ENCODE data around the gene SDK1.
A peak's percentile ranks its signal among the peaks of the same experiment; 100 is the strongest.

Gene SDK1

DNA sequence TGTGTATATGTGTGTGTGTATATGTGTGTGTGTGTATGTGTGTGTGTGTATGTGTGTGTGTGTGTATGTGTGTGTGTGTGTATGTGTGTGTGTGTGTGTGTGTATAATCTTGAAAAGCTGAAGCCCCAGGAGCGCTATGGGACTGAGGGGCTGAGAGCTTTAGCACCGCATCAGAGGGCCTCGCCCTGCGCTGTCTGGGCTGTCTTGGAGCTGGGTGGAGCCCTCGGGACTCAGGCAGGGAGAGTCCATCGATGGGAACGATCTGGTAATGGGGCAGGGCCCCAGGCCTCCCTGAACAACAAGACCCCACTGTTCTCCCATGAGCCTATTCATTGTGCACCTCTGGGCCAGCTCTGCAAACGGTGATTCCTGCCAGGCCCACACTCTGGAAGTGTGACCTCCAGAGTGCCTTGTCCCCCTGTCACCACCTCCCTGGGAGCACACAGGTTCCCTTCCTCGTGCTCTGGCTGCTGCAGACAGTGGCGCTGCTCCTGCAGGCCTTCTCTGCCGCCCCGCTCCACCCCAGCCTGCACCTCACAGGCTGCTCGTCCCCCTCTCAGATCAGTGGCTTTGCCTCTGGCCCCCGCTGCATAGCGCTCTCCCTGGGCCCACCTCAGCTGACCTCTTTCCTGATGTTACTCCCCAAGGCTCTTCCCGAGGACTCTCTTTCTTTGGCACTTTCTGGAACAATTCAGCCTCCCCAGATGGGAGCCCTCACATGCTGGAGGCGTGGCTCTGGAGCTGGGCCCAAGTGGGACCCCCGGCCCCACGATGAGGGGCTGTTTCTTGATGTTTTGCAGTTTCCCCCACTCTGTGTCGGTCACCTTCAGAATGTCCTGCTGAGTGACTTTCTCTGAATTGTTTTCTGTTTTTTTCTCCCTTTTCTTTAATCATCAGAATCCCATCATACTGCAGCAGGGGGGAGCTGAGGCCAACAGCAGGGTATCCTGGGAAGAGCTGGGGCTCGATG, 838.9 kb downstream of the SDK1 start:
- Histone ChIP-seq H2AFZ (ENCODE audit: low read length) (peak overlapping the region; percentile 58), H3K36me3 (replicated peaks in 1 of 2; ENCODE audit: control insufficient read depth in 2 of 2, insufficient read depth in 2 of 2, low read length in 2 of 2) (no peaks in the 10 kb centered on the region), H2BK12ac (ENCODE audit: low read length) (no peak overlapping the region), H3K4me1 (ENCODE audit: control insufficient read depth in 2 of 2, insufficient read depth in 1 of 2, low read depth in 1 of 2, low read length in 2 of 2) (peaks cover 12 to 45% of the 10 kb centered on the region in 2 donors), H3K18ac (ENCODE audit: low read length) (peak overlapping the region; percentile 74), H2BK120ac (ENCODE audit: low read depth, low read length) (peak overlapping the region; percentile 16), H3K9ac (ENCODE audit: low read depth, low read length, poor library complexity) (peak overlapping the region; percentile 30), H3K27ac (replicated peaks; ENCODE audit: low read length) (no peak overlapping the region), H2AK5ac (ENCODE audit: low read depth, low read length) (no peak overlapping the region), H2BK5ac (ENCODE audit: low read length) (peak overlapping the region; percentile 83), H3K79me1 (ENCODE audit: low read depth, low read length) (no peaks in the 10 kb centered on the region), H4K8ac (ENCODE audit: low read depth, low read length) (no peak overlapping the region), H4K91ac (ENCODE audit: low read depth, low read length, poor library complexity) (no peak overlapping the region), H3K4me3 (ENCODE audit: low read length in 2 of 2) (no peak overlapping the region), H3K27me3 (ENCODE audit: control insufficient read depth in 3 of 3, insufficient read depth in 3 of 3, low read depth in 1 of 3, low read length in 3 of 3) (no peaks in the 10 kb centered on the region), H3K4ac (ENCODE audit: low read length) (peak overlapping the region; percentile 58), H2BK15ac (ENCODE audit: low read length) (no peak overlapping the region), H3K4me2 (ENCODE audit: insufficient read depth, low read length, poor library complexity, severe bottlenecking) (no peak overlapping the region), H3K23ac (ENCODE audit: low read depth, low read length, poor library complexity) (no peak overlapping the region), H3K14ac (ENCODE audit: low read length) (no peak overlapping the region), H3K9me3 (replicated peaks in 1 of 2; ENCODE audit: control insufficient read depth in 2 of 2, insufficient read depth in 1 of 2, low read depth in 1 of 2, low read length in 2 of 2) (no peaks in the 10 kb centered on the region)
- WGBS, 2 donors (ENCODE audit: extremely low coverage in 2 of 2, insufficient read length in 2 of 2, insufficient replicate concordance in 1 of 2): no CpG with 5 or more reads among the region's 21 CpGs
- DNase-seq (ENCODE audit: low spot score): no peak

- Histone ChIP-seq H3K9ac (ENCODE audit: low read depth, low read length, poor library complexity) (no peak overlapping the region), H3K9me3 (replicated peaks in 1 of 2; ENCODE audit: control insufficient read depth in 2 of 2, insufficient read depth in 1 of 2, low read depth in 1 of 2, low read length in 2 of 2) (no peaks in the 10 kb centered on the region), H2AK5ac (ENCODE audit: low read depth, low read length) (no peak overlapping the region), H3K4ac (ENCODE audit: low read length) (no peak overlapping the region), H3K27me3 (ENCODE audit: control insufficient read depth in 3 of 3, insufficient read depth in 3 of 3, low read depth in 1 of 3, low read length in 3 of 3) (no peaks in the 10 kb centered on the region), H4K91ac (ENCODE audit: low read depth, low read length, poor library complexity) (no peak overlapping the region), H3K27ac (replicated peaks; ENCODE audit: low read length) (no peak overlapping the region), H3K14ac (ENCODE audit: low read length) (no peak overlapping the region), H3K4me2 (ENCODE audit: insufficient read depth, low read length, poor library complexity, severe bottlenecking) (no peak overlapping the region), H3K4me3 (ENCODE audit: low read length in 2 of 2) (no peak overlapping the region), H2BK5ac (ENCODE audit: low read length) (no peak overlapping the region), H3K79me1 (ENCODE audit: low read depth, low read length) (no peaks in the 10 kb centered on the region), H3K36me3 (replicated peaks in 1 of 2; ENCODE audit: control insufficient read depth in 2 of 2, insufficient read depth in 2 of 2, low read length in 2 of 2) (no peaks in the 10 kb centered on the region), H2AFZ (ENCODE audit: low read length) (no peak overlapping the region), H3K4me1 (ENCODE audit: control insufficient read depth in 2 of 2, insufficient read depth in 1 of 2, low read depth in 1 of 2, low read length in 2 of 2) (peaks cover 17 to 49% of the 10 kb centered on the region in 2 donors), H3K23ac (ENCODE audit: low read depth, low read length, poor library complexity) (no peak overlapping the region), H2BK12ac (ENCODE audit: low read length) (no peak overlapping the region), H2BK15ac (ENCODE audit: low read length) (no peak overlapping the region), H4K8ac (ENCODE audit: low read depth, low read length) (no peak overlapping the region), H2BK120ac (ENCODE audit: low read depth, low read length) (no peak overlapping the region), H3K18ac (ENCODE audit: low read length) (peak overlapping the region; percentile 62)
- no peak for DNase-seq (ENCODE audit: low spot score)
- no CpG with 5 or more reads among the region's 5 CpGs for WGBS, 2 donors (ENCODE audit: extremely low coverage in 2 of 2, insufficient read length in 2 of 2, insufficient replicate concordance in 1 of 2)
Measured at GRCh38 chr7:4140933-4141332, 839.9 kb downstream of the SDK1 start.

DNA sequence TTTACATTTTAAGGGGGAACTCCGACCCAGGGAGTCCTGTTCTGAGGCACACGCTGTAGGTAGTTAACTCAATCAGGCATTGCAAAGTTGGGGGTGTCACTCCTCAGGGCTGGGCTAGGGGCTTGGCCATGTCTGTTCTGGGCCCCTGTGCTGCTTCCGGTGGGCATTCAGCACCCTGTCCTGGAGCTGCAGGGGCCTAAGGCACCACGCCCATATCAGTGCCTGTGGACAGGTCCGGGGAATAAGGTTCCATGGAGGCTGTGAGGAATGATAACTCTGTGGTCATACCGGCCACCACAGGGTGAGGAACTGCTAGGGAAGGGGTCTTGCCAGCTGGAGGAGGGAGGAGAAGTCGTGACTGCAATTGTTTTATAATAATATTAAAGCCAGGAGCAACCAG, 842.0 kb downstream of the SDK1 start:
- peaks cover 16 to 36% of the 10 kb centered on the region in 2 donors for H3K4me1 ChIP-seq (ENCODE audit: control insufficient read depth in 2 of 2, insufficient read depth in 1 of 2, low read depth in 1 of 2, low read length in 2 of 2)
- WGBS, 2 donors (ENCODE audit: extremely low coverage in 2 of 2, insufficient read length in 2 of 2, insufficient replicate concordance in 1 of 2): no CpG with 5 or more reads among the region's 7 CpGs

GRCh38 chr7:4143511-4144171, 842.6 kb downstream of the SDK1 start:
- no peaks in the 10 kb centered on the region for H3K36me3 ChIP-seq (replicated peaks in 1 of 2; ENCODE audit: control insufficient read depth in 2 of 2, insufficient read depth in 2 of 2, low read length in 2 of 2)
- H2BK5ac ChIP-seq (ENCODE audit: low read length): no peak overlapping the region
- peak overlapping the region; percentile 98 for H2AK5ac ChIP-seq (ENCODE audit: low read depth, low read length)
- H3K4me3 ChIP-seq (ENCODE audit: low read length in 2 of 2): no peak overlapping the region
- no peak overlapping the region for H3K4ac ChIP-seq (ENCODE audit: low read length)
- no peak overlapping the region for H3K4me2 ChIP-seq (ENCODE audit: insufficient read depth, low read length, poor library complexity, severe bottlenecking)
- H3K14ac ChIP-seq (ENCODE audit: low read length): peak overlapping the region; percentile 17
- H3K27ac ChIP-seq (replicated peaks; ENCODE audit: low read length): no peak overlapping the region
- H3K4me1 ChIP-seq (ENCODE audit: control insufficient read depth in 2 of 2, insufficient read depth in 1 of 2, low read depth in 1 of 2, low read length in 2 of 2): peaks cover 18 to 38% of the 10 kb centered on the region in 2 donors
- WGBS, 2 donors (ENCODE audit: extremely low coverage in 2 of 2, insufficient read length in 2 of 2, insufficient replicate concordance in 1 of 2): no CpG with 5 or more reads among the region's 27 CpGs
- peak overlapping the region; percentile 92 for H2AFZ ChIP-seq (ENCODE audit: low read length)
- no peaks in the 10 kb centered on the region for H3K27me3 ChIP-seq (ENCODE audit: control insufficient read depth in 3 of 3, insufficient read depth in 3 of 3, low read depth in 1 of 3, low read length in 3 of 3)
- no peak overlapping the region for H2BK120ac ChIP-seq (ENCODE audit: low read depth, low read length)
- no peaks in the 10 kb centered on the region for H3K9me3 ChIP-seq (replicated peaks in 1 of 2; ENCODE audit: control insufficient read depth in 2 of 2, insufficient read depth in 1 of 2, low read depth in 1 of 2, low read length in 2 of 2)
- no peak overlapping the region for H3K9ac ChIP-seq (ENCODE audit: low read depth, low read length, poor library complexity)
- no peak for DNase-seq (ENCODE audit: low spot score)
- no peaks in the 10 kb centered on the region for H3K79me1 ChIP-seq (ENCODE audit: low read depth, low read length)
- no peak overlapping the region for H4K91ac ChIP-seq (ENCODE audit: low read depth, low read length, poor library complexity)
- no peak overlapping the region for H4K8ac ChIP-seq (ENCODE audit: low read depth, low read length)
- H3K18ac ChIP-seq (ENCODE audit: low read length): peak overlapping the region; percentile 94
- H2BK15ac ChIP-seq (ENCODE audit: low read length): peak overlapping the region; percentile 63
- peak overlapping the region; percentile 87 for H3K23ac ChIP-seq (ENCODE audit: low read depth, low read length, poor library complexity)
- peak overlapping the region; percentile 97 for H2BK12ac ChIP-seq (ENCODE audit: low read length)

More for the DNA sequence above, 842.0 kb downstream of the SDK1 start:
- Histone ChIP-seq H2AFZ (ENCODE audit: low read length) (no peak overlapping the region), H3K79me1 (ENCODE audit: low read depth, low read length) (no peaks in the 10 kb centered on the region), H2BK120ac (ENCODE audit: low read depth, low read length) (no peak overlapping the region), H3K4me3 (ENCODE audit: low read length in 2 of 2) (no peak overlapping the region), H3K4ac (ENCODE audit: low read length) (no peak overlapping the region), H2BK5ac (ENCODE audit: low read length) (no peak overlapping the region), H2AK5ac (ENCODE audit: low read depth, low read length) (no peak overlapping the region), H3K18ac (ENCODE audit: low read length) (no peak overlapping the region), H4K8ac (ENCODE audit: low read depth, low read length) (no peak overlapping the region), H3K27ac (replicated peaks; ENCODE audit: low read length) (no peak overlapping the region), H2BK12ac (ENCODE audit: low read length) (no peak overlapping the region), H3K27me3 (ENCODE audit: control insufficient read depth in 3 of 3, insufficient read depth in 3 of 3, low read depth in 1 of 3, low read length in 3 of 3) (no peaks in the 10 kb centered on the region), H3K14ac (ENCODE audit: low read length) (no peak overlapping the region), H3K4me2 (ENCODE audit: insufficient read depth, low read length, poor library complexity, severe bottlenecking) (no peak overlapping the region), H3K9ac (ENCODE audit: low read depth, low read length, poor library complexity) (no peak overlapping the region), H3K36me3 (replicated peaks in 1 of 2; ENCODE audit: control insufficient read depth in 2 of 2, insufficient read depth in 2 of 2, low read length in 2 of 2) (no peaks in the 10 kb centered on the region), H3K23ac (ENCODE audit: low read depth, low read length, poor library complexity) (no peak overlapping the region), H4K91ac (ENCODE audit: low read depth, low read length, poor library complexity) (no peak overlapping the region), H3K9me3 (replicated peaks in 1 of 2; ENCODE audit: control insufficient read depth in 2 of 2, insufficient read depth in 1 of 2, low read depth in 1 of 2, low read length in 2 of 2) (no peaks in the 10 kb centered on the region), H2BK15ac (ENCODE audit: low read length) (no peak overlapping the region)
- no peak for DNase-seq (ENCODE audit: low spot score)
